GM04504 (cell line): ENCODE measurements around the gene HERC5.
"Not testable (repeated sequence)": the region's sequence is repeated elsewhere in the genome, so short reads cannot be mapped to it uniquely, and the experiment has no call there.

Experiments
- DNase-seq: peaks from one replicate; pipeline ENCODE4 v3.0.0-alpha.2; 2012; ENCODE audit warnings: low read depth

The HERC5 gene

DNA sequence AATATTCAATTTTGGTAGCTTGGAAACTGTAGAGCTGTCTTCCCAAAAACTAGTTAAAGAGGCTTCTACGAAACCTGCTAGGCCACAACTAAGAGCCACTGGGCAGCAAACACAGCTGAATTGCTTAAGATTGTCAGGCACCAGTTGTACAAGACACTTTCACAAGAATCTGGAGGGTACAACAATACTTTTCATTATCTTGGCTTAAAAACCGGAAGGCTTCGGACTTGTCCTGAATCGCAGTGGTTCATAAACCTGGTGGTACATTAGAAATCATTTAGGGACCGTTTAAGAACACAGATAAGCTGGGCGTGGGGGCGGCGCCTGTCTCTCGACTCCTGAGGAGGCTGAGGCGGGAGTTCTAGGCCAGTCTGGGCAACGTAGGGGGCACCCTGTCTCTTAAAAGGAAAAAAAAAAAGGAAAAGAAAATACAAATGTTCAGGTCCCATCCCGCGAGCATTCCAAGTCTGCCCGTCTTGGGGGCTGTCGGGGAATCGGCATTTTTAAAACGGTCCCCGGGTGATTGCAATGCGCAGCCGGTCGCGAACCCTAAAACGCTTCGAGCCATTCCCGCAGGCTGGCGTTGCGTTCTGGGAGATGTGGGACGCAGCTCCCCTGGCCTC, 65.9 kb downstream of the HERC5 start:
- no peak for DNase-seq

DNA sequence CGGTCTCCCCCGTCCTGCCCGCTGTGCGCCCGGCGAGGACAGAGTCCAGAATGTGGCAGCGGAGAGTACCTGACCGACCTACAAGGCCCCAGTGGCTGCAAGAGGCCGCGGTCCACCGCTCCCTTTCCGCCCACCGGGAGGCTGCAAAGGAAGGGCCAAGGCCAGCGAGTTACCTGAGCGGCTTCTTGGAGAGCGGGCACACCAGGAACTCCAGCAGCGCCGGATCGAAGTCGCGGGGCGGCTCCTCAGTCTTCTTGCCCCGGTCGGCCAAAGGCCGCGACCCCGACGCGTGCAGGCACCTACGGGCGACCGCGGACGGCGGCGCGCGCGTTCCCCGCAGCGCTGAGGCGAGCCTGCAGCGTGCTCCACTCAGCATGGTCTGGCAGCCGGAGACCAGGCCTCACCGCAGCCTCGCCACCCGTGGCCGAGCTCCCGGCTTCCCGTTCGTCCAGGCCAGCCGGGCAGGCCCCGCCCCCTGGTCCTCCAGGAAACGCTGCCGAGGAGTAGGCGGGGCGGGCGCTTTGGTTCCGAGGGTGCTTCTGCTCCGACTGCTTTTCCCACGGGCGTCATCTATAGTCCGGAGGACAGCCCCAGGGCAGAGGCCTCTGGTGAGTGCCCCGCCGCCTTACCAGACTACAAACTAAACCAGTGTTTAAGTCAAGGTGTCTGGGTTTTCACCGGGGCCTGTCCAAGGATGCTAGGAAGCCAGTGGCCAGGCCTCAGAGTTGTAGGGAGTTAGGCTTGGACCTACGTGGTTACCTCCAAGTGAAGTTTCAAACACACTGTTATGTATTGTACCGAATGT, 66.6 kb downstream of the HERC5 start, which contains the start of gene PYURF:
TSS of gene PYURF (minus strand) at position 452 of the 805 bp plus-strand sequence. CDS start at position 376, 76 bp downstream.
- peak; percentile 90 for DNase-seq

DNA sequence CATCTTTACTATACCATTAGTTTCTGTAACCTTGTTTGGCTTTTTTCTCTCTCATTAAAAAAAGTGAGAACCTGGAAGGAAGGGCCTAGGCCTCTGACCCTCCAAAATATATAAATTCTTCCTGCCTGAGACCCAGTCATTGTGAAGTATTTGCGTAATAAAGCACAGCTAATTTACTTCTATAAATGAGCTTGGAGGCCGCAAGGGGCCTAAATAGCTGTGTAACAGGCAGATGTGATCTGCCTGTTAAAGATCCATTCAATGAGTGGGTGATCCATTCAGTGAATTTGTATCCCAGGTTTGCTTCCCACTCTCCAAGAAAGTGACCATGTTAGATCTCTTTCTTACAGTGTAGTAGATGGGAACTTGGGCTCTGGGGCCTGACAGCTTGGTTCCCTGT, 67.3 kb downstream of the HERC5 start:
- DNase-seq, result no peak

DNA sequence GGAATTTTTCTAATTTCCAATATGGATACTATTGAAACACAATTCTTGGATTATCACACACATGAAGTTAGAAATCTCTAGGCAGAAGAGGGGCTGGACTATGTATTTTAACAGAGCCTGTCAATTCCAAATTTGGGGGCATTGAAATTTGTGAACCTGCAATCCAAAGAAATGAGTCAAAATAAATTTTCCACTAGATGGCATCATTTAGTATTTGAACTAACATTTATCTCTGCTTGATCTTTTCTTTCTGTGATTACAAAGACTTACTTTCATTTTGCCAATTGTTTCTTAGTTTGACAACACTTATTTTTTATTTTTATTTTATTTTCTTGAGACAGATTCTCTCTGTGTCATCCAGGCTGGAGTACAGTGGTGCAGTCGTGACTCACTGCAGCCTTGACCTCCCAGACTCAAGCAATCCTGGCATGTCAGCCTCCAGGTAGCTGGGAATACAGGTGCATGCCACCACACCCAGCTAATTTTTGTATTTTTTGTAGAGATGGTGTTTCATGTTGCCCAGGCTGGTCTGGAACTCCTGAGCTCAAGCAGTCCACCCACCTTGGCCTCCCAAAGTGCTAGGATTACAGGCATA, 69.4 kb downstream of the HERC5 start:
- no peak for DNase-seq

DNA sequence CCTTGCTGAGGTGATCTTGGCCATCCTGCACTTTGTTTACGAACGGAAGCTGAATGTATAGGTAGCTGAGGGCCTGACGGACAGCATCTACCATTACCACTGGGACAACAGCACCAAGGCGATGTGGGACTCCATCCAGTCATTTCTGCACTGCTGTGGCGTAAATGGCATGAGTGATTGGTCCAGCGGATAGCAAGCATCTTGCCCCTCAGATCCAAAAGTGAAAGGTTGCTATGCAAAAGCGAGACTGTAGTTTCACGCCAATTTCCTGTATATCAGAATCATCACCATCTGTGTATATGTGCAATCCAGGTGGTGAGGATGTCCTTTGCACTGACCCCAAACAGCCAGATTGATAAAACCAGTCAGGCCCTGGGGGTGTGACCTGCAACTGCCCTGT, 70.9 kb downstream of the HERC5 start:
- DNase-seq, result no peak

DNA sequence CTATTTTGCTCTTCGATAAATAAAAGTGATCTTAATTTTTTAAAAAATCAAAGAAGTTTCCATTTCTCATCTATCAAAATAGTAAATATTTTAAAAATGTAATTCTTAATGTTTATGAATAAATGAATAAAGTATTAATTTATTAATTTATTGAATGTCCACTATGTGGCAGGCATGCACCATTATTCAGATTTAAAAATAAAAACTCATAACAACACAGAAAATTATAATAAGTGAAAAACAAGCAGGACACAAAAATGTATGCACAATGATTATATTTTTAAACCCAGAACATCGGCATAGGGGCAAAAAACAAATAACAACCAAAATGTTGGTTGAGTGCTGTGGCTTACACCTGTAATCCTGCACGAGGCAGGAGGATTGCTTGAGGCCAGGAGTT, 71.9 kb downstream of the HERC5 start:
- DNase-seq, result no peak

DNA sequence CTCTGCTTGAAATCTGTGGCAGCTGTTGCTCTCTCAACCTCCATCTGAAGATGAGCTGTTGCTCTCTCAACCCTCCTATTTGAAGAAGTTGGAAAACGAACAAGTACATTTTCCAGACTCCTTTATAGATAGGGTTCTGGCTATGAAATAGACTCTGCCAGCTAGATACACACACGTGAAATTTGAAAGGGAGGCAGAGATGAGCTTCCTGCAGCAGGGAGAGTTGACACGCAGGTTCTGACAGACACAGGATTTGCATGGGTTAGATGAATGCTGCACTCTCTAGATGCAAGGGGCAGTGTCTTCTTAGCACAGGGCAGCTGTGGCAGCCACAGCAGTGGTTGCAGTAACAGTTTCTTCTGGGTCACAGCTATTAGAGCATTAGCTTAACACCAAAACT, 74.6 kb downstream of the HERC5 start:
- DNase-seq, result no peak

DNA sequence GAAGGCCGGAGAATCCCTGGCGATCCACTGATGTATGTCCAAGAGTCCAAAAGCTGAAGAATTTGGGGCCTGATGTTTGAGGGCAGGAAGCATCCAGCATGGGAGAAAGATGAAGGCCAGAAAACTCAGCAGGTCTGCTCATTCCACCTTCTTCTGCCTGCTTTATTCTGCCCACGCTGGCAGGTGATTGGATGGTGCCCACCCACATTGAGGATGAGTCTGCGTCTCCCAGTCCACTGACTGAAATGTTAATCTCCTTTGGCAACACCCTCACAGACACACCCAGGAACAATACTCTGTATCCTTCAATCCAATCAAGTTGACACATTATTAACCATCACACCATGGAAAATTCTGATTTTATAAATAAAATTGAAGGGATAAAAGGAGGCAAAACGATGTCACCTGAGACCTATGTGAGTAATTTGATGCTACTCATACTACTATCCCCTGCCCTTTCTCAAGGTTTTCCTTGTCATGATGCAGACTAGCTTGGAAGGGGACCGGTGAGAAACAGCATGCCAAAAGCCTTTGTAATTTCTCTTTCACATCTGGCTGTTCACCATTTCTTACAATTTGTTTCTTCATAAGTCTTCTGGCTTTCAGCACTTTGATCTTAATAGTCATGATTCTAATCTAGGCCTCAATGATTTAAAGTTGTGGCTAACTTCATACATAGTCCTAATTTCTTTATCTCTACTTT, 76.3 kb downstream of the HERC5 start:
- DNase-seq, result peak; percentile 62

DNA sequence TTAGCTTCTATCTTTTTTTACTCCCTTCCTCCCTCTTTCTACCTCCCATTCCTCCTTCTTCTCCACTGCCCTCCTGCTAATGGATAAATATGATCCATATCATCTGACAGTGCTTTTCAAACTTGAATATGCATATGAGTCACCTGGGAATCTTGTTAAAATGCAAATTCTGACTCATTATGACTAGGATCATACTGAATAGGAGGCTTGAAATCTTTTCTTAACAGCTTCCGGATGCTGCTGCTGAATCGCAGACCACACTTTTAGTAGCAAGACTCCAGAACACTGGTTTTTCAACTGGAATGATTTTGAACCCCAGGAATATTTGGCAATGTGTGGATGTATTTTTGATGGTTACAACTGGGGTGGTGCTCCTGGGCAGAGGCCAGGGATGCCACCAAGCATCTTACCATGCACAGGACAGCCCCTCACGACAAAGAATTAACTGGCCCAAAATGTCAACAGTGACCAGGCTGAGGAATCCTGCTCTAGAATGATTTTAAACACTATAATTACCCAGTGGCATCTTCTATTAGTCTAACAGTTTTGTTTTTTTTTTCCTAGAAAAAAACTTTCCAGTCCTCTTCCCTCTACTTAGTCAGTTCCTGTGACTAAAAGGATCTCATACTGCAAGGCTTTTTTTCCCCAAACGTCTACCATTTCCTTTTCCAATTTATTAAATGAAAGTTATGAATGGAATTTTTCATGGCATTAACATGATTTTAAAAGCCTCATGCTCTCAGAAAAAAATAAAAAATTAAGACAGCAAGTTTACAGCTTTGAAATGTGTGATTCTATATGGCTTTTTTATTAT, 77.2 kb downstream of the HERC5 start:
- peak; percentile 82 for DNase-seq

DNA sequence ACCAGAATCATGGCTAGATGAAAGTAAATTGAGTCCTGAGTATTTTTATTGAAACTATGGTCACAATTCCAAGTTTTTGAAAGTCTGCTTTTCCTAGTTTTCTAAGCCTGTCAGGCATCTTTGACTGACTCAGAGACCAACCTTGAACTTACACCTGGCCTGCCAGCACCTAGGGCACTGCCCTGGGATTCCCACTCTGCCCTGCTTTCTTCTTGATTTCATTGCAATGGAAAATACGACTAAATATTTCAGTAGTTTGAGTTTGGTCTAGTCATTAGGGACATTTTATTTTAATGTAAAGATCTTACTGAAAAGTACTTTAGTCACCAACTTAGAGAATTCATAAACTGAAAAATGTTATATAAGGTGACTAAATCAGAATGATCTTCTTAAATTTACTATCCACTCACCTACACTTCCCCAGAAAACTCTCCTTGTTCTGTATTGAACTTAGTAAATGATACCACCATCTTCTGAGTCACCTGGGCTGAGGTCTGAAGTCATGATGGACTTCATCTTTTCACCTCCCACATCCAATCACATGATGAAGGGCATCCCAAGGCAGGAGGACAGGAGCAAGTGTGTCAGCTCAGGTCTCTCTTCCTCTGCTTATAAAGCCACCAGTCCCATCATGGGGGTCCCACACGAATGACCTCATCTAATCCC, 78.3 kb downstream of the HERC5 start:
- no peak for DNase-seq

DNA sequence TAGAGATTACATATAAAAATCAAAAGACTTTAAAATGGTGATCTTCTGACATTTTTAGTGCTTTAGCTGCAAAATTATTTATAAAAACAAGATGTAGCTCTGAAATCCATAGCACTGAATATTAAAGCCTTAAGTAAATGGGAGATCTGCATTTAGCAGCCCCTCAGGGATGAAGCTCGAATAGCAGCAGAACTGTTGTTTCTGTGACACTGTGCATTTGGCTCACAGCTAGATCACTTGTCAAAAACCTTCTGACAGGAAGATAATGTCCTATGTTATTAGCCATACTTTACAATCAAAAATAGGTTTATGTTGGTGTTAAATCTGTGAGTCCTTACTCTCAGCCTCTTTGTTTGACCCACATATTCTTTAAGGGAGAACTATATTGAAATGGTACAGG, 80.8 kb downstream of the HERC5 start:
- DNase-seq, result no peak

DNA sequence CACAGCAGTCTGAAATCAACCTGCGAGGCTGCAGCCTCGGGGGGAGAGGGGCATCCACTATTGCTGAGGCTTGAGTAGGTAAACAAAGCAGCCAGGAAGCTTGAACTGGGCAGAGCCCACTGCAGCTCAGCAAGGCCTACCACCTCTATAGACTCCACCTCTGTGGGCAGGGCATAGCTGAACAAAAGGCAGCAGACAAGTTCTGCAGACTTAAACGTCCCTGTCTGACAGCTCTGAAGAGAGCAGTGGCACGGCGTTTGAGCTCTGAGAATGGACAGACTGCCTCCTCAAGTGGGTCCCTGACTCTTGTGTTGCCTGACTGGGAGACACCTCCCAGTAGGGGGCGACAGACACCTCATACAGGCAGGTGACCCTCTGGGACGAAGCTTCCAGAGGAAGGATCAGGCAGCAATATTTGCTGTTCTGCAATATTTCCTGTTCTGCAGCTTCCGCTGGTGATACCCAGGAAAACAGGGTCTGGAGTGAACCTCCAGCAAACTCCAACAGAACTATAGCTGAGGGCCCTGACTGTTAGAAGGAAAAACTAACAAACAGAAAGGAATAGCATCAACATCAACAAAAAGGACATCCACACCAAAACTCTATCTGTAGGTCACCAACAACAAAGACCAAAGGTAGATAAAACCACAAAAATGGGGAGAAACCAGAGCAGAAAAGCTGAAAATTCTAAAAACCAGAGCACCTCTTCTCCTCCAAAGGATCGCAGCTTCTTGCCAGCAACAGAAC, 82.6 kb downstream of the HERC5 start:
- DNase-seq, result not testable (repeated sequence)

DNA sequence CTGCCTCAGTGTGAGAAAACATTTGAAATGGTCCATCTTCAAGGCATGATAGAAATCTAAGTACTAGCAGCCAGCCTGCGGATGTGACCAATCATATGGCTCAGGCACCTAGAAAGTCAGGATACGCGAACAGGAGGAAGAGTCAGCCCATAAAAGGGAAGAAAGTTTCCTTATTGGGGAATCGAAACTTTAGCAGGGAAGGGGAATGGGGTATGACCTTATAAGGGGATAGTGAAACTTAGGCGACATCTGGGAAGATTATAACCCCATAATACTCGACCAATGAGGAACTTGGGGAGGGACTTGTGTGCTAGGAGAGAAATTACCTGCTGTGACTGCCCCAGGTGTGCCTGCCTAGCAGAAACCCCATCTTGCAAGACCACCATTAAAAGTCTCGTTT, 92.9 kb downstream of the HERC5 start:
- DNase-seq, result no peak
